Esophagus (tissue), 2 donors: ENCODE results near the gene CCDC158. TPM values are rescaled to one million over a fixed set of nuclear protein-coding genes. Genes with fewer than 3 reads are reported as not detected.
A peak's percentile ranks its signal among the peaks of the same experiment; 100 is the strongest.
"Not testable (repeated sequence)": the region's sequence is repeated elsewhere in the genome, so short reads cannot be mapped to it uniquely, and the experiment has no call there.

Experiments used
- H3K27ac ChIP-seq, 2 donors: one replicate each; pipeline ENCODE4 v1.5.1; 2013; ENCODE audit warnings: low read depth in 2 of 2, mild to moderate bottlenecking in 2 of 2, inconsistent platforms in 1 of 2, low read length in 1 of 2, moderate library complexity in 1 of 2
- H3K27me3 ChIP-seq, 2 donors: one replicate each; pipeline ENCODE4 v1.6.1; 2013; ENCODE audit warnings: low read length in 2 of 2, control low read depth in 1 of 2, mild to moderate bottlenecking in 1 of 2; ENCODE audit not compliant: insufficient read depth in 2 of 2, control insufficient read depth in 1 of 2
- H3K36me3 ChIP-seq, 2 donors: one replicate each; pipeline ENCODE4 v1.6.1; 2013; ENCODE audit warnings: low read length in 1 of 2; ENCODE audit not compliant: control insufficient read depth in 2 of 2, insufficient read depth in 2 of 2
- H3K4me1 ChIP-seq, 2 donors: one replicate each; pipeline ENCODE4 v1.6.1; 2013; ENCODE audit warnings: low read length in 1 of 2; ENCODE audit not compliant: control insufficient read depth in 2 of 2, insufficient read depth in 2 of 2
- H3K4me3 ChIP-seq, 2 donors: one replicate each; pipeline ENCODE4 v1.5.1; 2013; ENCODE audit warnings: low read length in 2 of 2, mild to moderate bottlenecking in 2 of 2, low read depth in 1 of 2, moderate library complexity in 1 of 2
- H3K9me3 ChIP-seq, 2 donors: one replicate each; pipeline ENCODE4 v1.6.1; 2013; ENCODE audit warnings: mild to moderate bottlenecking in 2 of 2, low read depth in 1 of 2, low read length in 1 of 2, moderate library complexity in 1 of 2; ENCODE audit not compliant: control insufficient read depth in 2 of 2, insufficient read depth in 1 of 2
- WGBS, 2 donors: extraction: QIAGEN DNeasy Blood & Tissue Kit; methylation state at CpG; one replicate each; pipeline ENCODE4 v1.1.7; 2013; 5-methylcytosine and 5-hydroxymethylcytosine counted together
- polyA plus RNA-seq, 2 donors: library from polyadenylated mRNA; stranded (reverse); fragments of 200-250 nt; gene quantifications; one replicate each; pipeline ENCODE4 v1.2.3, GENCODE V29; 2013
- donor health status: healthy with polysubstance abuse.
- donor health status: Bipolar disorder and iron deficiency.

Gene CCDC158
- polyA plus RNA-seq, 2 donors: 0.01 to 0.02 TPM

DNA sequence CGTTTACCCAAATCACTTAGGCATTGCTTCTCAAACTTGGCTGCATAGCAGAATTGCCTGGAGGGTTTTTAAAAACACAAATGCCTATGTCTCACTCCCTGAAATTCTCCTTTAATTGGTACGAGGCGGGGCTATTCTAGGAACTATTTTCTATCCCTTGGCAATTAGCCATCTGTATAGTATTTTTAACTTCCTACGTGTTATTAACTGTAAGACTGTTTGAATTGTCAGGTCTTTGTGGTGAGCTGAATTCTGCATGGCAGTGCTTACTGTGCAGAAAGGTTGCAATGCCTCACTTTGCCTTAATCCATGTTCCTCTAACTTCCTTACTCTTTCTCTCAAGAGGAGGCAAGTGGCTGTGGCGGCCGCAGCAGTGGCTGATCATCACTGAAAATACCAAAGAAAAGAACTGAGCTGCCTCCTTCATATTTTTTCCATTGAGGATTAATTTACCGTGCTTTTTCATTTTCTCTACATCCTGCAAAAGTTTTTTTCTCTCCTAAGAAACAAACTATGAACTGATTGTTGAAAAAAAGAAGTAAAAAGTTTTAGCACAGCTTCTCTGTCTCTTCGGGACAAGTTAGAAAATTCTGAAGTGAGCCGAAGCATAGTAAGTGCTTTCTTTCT is 14.1 kb upstream of the CCDC158 start, which contains the start of gene SHROOM3:
Gene SHROOM3 (plus strand): TSS at position 329 of the 627 bp plus-strand sequence. CDS start 824 bp downstream, outside the sequence.
- 14 to 30% methylated on average over 9 of the region's 9 CpGs for WGBS, 2 donors
- Histone ChIP-seq H3K4me1 (no peaks in the 10 kb centered on the region), H3K4me3 (peak within 1 kb of the TSS in 1 of 2 donors; percentile 19), H3K27me3 (no peaks in the 10 kb centered on the region), H3K36me3 (no peaks in the 10 kb centered on the region), H3K27ac (no peak within 1 kb of the TSS), H3K9me3 (no peaks in the 10 kb centered on the region)

DNA sequence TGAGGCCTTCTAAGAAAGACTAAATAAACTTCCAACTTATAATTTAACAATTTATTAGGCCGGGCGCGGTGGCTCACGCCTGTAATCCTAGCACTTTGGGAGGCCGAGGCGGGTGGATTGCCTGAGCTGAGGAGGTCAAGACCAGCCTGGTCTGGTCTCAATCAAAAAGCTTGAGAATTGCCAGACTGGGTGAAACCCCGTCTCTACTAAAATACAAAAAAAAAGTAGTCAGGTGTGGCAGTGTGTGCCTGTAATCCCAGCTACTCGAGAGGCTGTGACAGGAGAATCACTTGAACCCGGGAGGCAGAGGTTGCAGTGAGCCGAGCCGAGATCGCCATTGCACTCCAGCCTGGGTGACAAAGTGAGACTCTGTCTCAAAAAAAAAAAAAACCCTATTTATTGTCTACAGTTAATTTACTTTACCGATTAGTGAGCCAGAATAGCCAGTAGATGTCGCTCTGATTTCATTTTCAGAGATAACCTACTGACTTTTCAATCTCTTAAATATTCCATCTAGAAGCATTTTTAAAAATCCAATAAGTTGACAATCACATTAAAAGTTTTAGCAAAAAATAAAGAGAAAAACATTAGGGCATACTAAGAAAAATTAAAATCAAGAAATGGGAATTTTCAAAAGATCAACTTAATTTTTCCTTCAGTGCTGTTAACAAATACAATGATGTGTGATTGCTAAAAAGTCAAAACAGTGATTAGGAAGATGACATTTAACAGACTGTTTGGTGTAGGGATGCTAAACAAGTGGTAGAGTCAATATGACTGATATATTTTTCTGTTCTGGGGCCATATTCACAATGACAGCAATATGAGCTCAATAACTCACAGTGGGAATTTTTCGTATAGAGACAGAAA is 9.8 kb upstream of the CCDC158 start:
- Histone ChIP-seq H3K9me3 (no peaks in the 10 kb centered on the region), H3K4me3 (no peak overlapping the region), H3K27ac (no peak overlapping the region), H3K27me3 (no peaks in the 10 kb centered on the region), H3K4me1 (no peaks in the 10 kb centered on the region), H3K36me3 (no peaks in the 10 kb centered on the region)
- 39 to 42% methylated on average over 15 of the region's 15 CpGs for WGBS, 2 donors

DNA sequence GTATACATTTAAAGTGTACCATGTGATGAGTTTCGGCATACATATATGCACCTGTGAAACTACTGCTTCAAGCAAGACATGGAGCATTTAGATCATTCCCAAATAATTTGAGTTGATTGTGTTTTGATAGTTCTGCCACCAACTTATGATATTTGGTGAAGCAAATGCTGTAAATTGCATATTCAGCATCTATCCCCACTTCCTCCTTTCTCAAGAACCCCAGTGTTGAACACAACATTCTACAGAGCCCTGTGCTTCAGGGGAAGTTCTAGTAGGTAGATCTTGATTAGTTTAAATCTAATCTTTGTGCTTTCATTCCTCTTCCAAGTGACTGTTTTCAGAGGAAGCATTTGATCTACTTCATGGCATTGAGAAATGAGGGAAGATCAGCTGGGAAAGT is 8.7 kb upstream of the CCDC158 start:
- no peaks in the 10 kb centered on the region for H3K9me3 ChIP-seq

DNA sequence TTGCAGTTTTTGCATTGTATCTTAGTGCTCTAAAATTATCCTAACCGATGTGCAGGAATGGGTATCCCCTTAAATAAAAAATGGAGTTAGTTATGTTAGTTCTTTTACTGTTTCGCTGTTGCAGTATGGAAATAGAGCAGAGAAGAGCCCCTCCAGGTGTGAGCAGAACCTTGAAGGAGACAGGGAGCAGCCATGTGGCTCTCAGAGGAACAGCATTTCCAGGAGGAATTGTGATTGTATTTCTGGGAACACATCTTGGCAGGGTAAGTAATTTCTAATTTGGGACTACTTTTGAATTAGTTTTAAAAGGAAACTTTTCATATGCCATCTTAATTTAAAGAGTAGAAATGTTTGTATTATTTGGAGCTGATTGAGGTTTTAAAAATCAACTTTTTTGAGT is 5.3 kb upstream of the CCDC158 start:
- WGBS, 2 donors: 52 to 56% methylated on average over 2 of the region's 2 CpGs
- Histone ChIP-seq H3K27me3 (no peaks in the 10 kb centered on the region), H3K4me1 (peaks cover 0 to 1% of the 10 kb centered on the region in 2 donors), H3K27ac (no peak overlapping the region), H3K36me3 (no peaks in the 10 kb centered on the region), H3K9me3 (no peaks in the 10 kb centered on the region), H3K4me3 (no peak overlapping the region)

More for the DNA sequence above, 8.7 kb upstream of the CCDC158 start:
- H3K27me3 ChIP-seq: no peaks in the 10 kb centered on the region
- H3K4me3 ChIP-seq: no peak overlapping the region
- H3K27ac ChIP-seq: no peak overlapping the region
- H3K4me1 ChIP-seq: no peaks in the 10 kb centered on the region
- H3K36me3 ChIP-seq: no peaks in the 10 kb centered on the region
- 97 to 100% methylated on average over 1 of the region's 1 CpG for WGBS, 2 donors

DNA sequence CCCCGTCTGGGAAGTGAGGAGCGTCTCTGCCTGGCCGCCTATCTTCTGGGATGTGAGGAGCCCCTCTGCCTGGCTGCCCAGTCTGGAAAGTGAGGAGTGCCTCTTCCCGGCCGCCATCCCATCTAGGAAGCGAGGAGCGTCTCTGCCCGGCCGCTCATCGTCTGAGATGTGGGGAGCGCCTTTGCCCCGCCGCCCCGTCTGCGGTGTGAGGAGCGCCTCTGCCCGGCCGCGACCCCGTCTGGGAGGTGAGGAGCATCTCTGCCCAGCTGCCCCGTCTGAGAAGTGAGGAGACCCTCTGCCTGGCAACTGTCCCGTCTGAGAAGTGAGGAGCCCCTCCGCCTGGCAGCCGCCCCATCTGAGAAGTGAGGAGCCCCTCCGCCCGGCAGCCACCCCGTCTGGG is 2.2 kb upstream of the CCDC158 start:
- not testable (repeated sequence) for H3K36me3 ChIP-seq, H3K9me3 ChIP-seq, H3K27ac ChIP-seq, H3K4me1 ChIP-seq, H3K27me3 ChIP-seq, H3K4me3 ChIP-seq
- WGBS, 2 donors: 96% methylated on average over 23 to 27 of the region's 27 CpGs

DNA sequence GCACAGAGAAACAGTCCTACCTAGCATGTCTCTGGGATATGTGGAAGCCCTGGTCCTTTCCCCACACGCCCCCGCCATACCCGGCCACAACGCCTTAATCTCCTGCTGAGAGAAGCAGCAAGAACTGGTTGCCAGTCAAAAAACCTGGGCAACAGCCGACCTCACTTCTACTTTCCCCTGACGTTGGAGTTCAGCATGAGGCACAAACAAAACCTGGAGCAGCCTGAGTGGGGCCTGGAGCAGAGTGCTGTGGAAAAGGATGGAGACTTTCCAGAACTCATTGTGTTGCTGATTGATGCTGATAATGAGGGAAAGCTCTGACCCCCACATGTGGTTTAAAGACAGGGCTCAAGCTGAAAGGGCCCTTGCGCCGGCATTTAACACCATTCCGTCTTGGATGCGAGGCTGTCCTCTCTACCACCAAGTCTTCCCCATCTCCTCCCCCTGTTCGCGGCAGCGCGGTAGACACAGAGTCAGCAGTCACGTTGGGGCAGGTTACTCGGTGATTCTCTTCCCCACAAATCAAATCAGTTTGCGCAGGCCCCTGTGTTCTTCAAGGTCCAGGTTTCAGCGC is 666 bp downstream of the CCDC158 start:
- Histone ChIP-seq H3K9me3 (no peaks in the 10 kb centered on the region), H3K27me3 (no peaks in the 10 kb centered on the region), H3K4me3 (peak overlapping the region in 1 of 2 donors; percentile 51), H3K36me3 (no peaks in the 10 kb centered on the region), H3K27ac (no peak overlapping the region), H3K4me1 (peaks cover 0 to 6% of the 10 kb centered on the region in 2 donors)
- WGBS, 2 donors: 53 to 60% methylated on average over 18 of the region's 18 CpGs

DNA sequence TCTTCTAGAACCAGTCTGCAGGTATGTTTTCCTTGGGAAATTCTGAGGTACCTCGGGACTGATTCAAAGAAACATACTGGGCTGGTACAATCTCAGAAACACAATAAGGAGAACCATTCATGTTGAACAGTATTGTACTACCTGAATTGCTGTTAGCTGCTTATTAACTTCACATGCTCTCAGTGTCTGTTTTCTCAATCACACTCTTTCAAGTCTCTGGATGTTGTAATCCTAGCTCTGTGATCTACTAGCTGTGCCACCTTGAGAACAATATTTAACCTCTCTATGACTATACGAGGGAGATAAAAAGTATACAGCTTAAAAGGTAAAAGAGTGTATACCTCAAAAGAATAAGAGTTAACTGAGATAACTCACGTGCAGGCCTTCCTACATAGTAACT is 10.3 kb downstream of the CCDC158 start:
- Histone ChIP-seq H3K4me1 (no peaks in the 10 kb centered on the region), H3K36me3 (no peaks in the 10 kb centered on the region), H3K4me3 (no peak overlapping the region), H3K27me3 (no peaks in the 10 kb centered on the region), H3K27ac (no peak overlapping the region), H3K9me3 (no peaks in the 10 kb centered on the region)
- WGBS, 2 donors: 76 to 86% methylated on average over 3 of the region's 3 CpGs

DNA sequence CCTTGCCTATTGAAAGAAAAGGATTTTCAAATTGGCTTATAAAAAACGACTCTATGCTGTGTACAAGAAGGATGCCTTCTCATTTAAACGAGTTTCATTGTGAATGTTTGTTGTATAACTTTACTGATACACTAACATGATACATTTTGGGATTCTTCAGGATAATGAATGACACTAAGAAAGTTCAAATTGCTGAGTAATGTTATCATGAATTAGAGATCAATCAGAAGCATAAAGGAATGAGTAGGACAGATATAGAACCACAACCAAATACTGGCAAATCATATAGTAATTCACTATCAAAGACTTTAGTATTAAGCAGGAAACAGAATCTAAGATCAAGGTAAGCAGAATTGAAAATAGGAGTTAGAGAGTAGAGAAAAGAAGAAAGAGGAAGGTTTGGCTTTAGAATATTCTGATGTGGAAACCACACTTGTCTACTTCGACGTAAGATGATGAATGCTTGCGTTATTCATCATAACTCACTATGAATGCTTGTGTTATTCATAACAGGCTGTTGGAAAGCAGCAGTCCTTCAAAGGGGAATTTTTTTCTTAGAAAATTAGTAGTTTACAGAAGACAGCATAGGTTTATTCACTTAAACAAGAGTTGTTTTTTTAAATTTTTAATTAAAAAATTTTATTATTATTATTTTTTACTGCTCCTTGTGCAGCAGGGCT is 13.4 kb downstream of the CCDC158 start:
- no peak overlapping the region for H3K4me3 ChIP-seq
- WGBS, 2 donors: 48 to 62% methylated on average over 5 of the region's 5 CpGs
- H3K27me3 ChIP-seq: peaks cover 0 to 2% of the 10 kb centered on the region in 2 donors
- H3K36me3 ChIP-seq: no peaks in the 10 kb centered on the region
- no peaks in the 10 kb centered on the region for H3K4me1 ChIP-seq
- no peak overlapping the region for H3K27ac ChIP-seq
- H3K9me3 ChIP-seq: no peaks in the 10 kb centered on the region

DNA sequence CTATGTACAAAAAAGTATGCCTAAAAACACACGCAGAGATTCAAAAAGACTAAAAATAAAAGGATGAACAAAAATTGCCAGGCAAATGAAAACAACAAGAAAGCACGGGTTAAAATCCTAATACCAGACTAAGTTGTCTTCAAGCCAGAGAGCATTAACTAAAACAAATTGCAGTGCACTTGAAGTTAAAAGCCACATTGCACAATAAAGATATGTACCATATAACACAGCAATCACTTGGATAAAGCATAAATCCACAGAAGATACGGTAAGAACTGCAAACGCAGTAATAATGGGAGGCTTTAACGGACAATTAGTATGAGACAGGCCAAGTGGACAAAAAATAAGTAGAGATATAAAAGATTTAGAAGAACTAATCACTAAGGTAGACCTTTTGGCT is 14.9 kb downstream of the CCDC158 start:
- no peaks in the 10 kb centered on the region for H3K9me3 ChIP-seq
- 68 to 72% methylated on average over 5 of the region's 5 CpGs for WGBS, 2 donors
- no peak overlapping the region for H3K4me3 ChIP-seq
- H3K27me3 ChIP-seq: peaks cover 0 to 2% of the 10 kb centered on the region in 2 donors
- no peaks in the 10 kb centered on the region for H3K4me1 ChIP-seq
- H3K27ac ChIP-seq: no peak overlapping the region
- no peaks in the 10 kb centered on the region for H3K36me3 ChIP-seq
